Left ventricle myocardium inferior (tissue), 1 donor: ENCODE results near the gene JPT1. TPM values are rescaled to one million over a fixed set of nuclear protein-coding genes. Genes with fewer than 3 reads are reported as not detected.

Source experiments
- DNase-seq: peaks from one replicate; pipeline ENCODE4 v3.0.0-alpha.2; 2020
- H3K27ac ChIP-seq: fragments of 200-600 bp; replicated peaks from 2 replicates; pipeline ENCODE4 v1.8.0; 2021
- H3K27me3 ChIP-seq: fragments of 200-600 bp; 2 replicates; pipeline ENCODE4 v1.8.0; 2021; ENCODE audit warnings: low read depth
- H3K36me3 ChIP-seq: fragments of 200-600 bp; 2 replicates; pipeline ENCODE4 v1.8.0; 2021
- H3K4me1 ChIP-seq: fragments of 200-600 bp; 2 replicates; pipeline ENCODE4 v1.8.0; 2021
- H3K4me3 ChIP-seq: fragments of 200-600 bp; 2 replicates; pipeline ENCODE4 v1.8.0; 2021; ENCODE audit warnings: mild to moderate bottlenecking, moderate library complexity
- H3K9me3 ChIP-seq: fragments of 200-600 bp; replicated peaks from 2 replicates; pipeline ENCODE4 v1.8.0; 2021
- intact Hi-C: fragments of 100-400 bp; cut with micrococcal nuclease; formaldehyde crosslinking; loops from one replicate; pipeline ENCODE4 v1.11.0; 2022
- total RNA-seq: library from RNA; stranded (reverse); fragmentation: NEBNext Ultra II Directional; extraction: Animal tissue kit (Norgen Biotek cat#: 25700); gene quantifications from one replicate; pipeline ENCODE4 v1.2.1, GENCODE V29; 2021
- TF ChIP-seq, protein P1 (sequence below): fragments of 200-600 bp; IDR thresholded peaks from 2 replicates; pipeline ENCODE4 v1.8.0; 2021; ENCODE audit warnings: antibody characterized with exemption, mild to moderate bottlenecking, borderline replicate concordance
- donor health status: DM: no; HTN: yes; CAD: no; lungs with severe emphysema.

The JPT1 gene
- total RNA-seq, 1 donor from 2014 or later = 13.8 TPM

- peak overlapping the region; percentile 75 for H3K4me3 ChIP-seq
- TF ChIP-seq, protein P1, sequence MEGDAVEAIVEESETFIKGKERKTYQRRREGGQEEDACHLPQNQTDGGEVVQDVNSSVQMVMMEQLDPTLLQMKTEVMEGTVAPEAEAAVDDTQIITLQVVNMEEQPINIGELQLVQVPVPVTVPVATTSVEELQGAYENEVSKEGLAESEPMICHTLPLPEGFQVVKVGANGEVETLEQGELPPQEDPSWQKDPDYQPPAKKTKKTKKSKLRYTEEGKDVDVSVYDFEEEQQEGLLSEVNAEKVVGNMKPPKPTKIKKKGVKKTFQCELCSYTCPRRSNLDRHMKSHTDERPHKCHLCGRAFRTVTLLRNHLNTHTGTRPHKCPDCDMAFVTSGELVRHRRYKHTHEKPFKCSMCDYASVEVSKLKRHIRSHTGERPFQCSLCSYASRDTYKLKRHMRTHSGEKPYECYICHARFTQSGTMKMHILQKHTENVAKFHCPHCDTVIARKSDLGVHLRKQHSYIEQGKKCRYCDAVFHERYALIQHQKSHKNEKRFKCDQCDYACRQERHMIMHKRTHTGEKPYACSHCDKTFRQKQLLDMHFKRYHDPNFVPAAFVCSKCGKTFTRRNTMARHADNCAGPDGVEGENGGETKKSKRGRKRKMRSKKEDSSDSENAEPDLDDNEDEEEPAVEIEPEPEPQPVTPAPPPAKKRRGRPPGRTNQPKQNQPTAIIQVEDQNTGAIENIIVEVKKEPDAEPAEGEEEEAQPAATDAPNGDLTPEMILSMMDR = no peak
- no peaks in the 10 kb centered on the region for H3K9me3 ChIP-seq
- DNase-seq = no peak
- no peaks in the 10 kb centered on the region for H3K36me3 ChIP-seq
- H3K27me3 ChIP-seq = no peaks in the 10 kb centered on the region
- peaks cover 22% of the 10 kb centered on the region for H3K4me1 ChIP-seq
- intact Hi-C loops = no loop called here
- H3K27ac ChIP-seq = no peak overlapping the region
Observed at GRCh38 chr17:75152922-75153779, 1.2 kb downstream of the JPT1 start.

GRCh38 chr17:75152523-75152921, 1.8 kb downstream of the JPT1 start:
- Histone ChIP-seq H3K4me1 (peaks cover 22% of the 10 kb centered on the region), H3K36me3 (no peaks in the 10 kb centered on the region), H3K27me3 (no peaks in the 10 kb centered on the region), H3K9me3 (no peaks in the 10 kb centered on the region), H3K27ac (no peak overlapping the region), H3K4me3 (peak overlapping the region; percentile 75)
- DNase-seq = no peak
- intact Hi-C loops = no loop called here
- TF ChIP-seq, protein P1 = no peak

GRCh38 chr17:75151930-75152329, 2.4 kb downstream of the JPT1 start:
- Histone ChIP-seq H3K9me3 (no peaks in the 10 kb centered on the region), H3K4me3 (no peak overlapping the region), H3K36me3 (peaks cover 5% of the 10 kb centered on the region), H3K27me3 (no peaks in the 10 kb centered on the region), H3K4me1 (peaks cover 22% of the 10 kb centered on the region), H3K27ac (no peak overlapping the region)
- DNase-seq = no peak
- TF ChIP-seq, protein P1 = no peak
- intact Hi-C loops = no loop called here

DNA sequence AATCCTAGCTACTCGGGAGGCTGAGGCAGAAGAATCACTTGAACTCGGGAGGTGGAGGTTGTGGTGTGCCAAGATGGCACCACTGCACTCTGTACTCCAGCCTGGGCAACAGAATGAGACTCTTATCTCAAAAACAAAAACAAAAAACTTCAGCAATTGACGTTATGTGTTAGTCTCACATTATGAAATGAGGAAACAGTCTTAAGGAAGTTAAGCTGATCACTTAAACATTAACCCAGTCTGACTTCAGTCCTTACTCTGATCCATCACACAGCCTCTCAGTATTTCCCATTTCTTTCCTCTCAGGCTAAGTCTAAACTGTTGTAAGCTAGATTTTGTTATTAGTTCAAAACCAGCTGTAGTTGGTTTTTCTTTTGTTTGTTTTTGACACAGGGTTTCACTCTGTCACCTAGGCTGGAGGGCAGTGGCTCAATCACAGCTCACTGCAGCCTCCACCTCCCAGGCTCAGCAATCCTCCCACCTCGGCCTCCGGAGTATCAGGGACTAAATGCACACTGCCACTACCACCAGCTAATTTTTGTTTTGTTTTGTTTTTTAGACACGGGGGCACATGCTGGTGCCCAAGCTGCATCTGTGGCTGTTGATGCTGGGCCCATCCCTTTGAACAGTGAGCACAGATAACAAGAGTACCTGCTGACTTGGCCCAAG, 6.3 kb downstream of the JPT1 start:
- no peak overlapping the region for H3K4me3 ChIP-seq
- intact Hi-C loops = no loop called here
- no peak for DNase-seq
- H3K27me3 ChIP-seq = no peaks in the 10 kb centered on the region
- H3K4me1 ChIP-seq = peaks cover 5% of the 10 kb centered on the region
- TF ChIP-seq, protein P1 = no peak
- H3K27ac ChIP-seq = no peak overlapping the region
- H3K9me3 ChIP-seq = no peaks in the 10 kb centered on the region
- H3K36me3 ChIP-seq = peaks cover 19% of the 10 kb centered on the region

GRCh38 chr17:75146592-75146991, 7.7 kb downstream of the JPT1 start:
- no peak overlapping the region for H3K27ac ChIP-seq

More at GRCh38 chr17:75146592-75146991, 7.7 kb downstream of the JPT1 start:
- Histone ChIP-seq H3K4me1 (no peaks in the 10 kb centered on the region), H3K4me3 (no peak overlapping the region), H3K27me3 (no peaks in the 10 kb centered on the region), H3K9me3 (no peaks in the 10 kb centered on the region), H3K36me3 (peaks cover 19% of the 10 kb centered on the region)
- no peak for DNase-seq
- TF ChIP-seq, protein P1 = no peak
- intact Hi-C loops = no loop called here
